ENCODE data around the gene PSTPIP2.
"Not testable (repeated sequence)": the region's sequence is repeated elsewhere in the genome, so short reads cannot be mapped to it uniquely, and the experiment has no call there.

The PSTPIP2 gene

DNA sequence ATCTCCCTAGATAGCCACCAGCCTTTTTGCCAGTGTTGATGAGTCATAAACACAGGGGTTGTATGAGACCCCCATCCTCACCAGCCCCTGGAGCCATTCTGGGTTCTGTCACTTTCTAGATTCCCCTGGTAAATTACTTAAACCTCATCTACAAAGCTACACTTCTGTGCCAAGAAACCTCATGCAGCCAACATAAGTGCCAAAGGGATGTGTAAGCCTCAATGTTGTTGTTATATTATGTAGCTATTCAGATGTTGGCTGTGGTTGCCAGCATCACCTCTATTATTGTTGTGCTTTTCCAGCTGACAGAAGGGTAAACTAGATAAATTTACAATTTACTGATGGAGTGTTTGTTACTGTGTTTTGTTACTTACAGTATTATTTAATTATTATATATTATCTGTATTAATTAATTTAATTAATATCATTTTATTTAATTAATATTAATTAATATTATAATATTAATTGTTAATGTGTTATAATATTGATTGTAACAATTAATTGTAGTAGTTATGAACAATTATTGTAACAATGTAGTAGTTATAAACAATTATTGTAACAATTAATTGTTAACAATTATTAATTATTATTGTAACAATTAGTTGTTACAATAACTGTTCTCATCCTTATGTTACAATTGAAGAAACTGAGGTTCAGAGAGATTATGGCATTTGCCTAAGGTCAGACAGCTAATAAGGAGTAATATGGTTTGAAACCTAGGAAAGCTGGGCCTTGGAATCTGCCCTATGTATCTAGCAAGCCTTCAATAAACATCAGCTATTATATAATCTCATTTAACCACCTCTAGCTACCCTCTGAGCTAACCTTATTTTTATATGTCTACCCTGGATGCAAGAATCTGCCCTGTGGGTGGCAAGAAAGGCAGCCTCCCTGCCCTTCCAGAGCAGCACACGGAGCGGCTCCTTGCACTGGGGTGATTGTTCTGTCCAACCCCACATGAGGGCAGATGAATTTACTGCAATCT lies 36.1 kb downstream of the PSTPIP2 start:
- no peak for DNase-seq

DNA sequence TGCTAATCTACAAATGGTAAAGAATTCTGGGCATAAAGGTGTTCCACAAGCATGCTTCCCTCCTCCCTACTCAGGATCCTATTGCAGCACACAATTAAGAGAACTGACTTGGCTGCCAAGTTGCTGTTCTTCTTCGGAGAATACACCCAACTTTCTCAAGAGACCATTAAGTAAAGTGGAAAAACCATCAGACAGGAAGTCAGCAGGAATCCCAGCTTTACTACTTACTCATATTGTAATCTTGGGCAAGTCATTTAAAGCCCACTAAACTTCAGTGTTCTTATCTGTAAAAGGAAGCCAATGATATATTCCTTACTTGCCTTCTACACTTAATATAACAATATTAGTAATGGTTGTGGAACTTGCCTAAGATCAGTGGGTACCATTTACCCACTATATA lies 37.8 kb downstream of the PSTPIP2 start:
- no peak for DNase-seq

DNA sequence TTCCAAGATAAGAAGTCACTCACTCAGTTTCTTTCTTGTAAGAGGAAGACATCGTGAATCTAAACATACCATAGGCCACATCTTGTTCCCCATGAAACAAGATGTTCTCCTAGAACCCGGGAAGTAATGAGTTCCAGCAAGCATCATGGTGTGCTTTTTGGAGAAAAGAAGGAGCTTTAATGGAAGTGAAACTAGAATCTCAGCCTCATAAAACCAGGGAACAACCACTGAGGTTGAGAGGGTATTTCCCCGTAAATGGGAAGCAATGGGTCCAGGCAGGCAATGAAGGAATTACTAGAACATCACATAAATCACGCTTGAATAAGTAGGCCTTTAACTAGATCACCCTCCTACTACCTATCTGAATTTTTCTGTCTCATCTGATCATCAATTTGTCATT lies 40.3 kb downstream of the PSTPIP2 start:
- no peak for DNase-seq

DNA sequence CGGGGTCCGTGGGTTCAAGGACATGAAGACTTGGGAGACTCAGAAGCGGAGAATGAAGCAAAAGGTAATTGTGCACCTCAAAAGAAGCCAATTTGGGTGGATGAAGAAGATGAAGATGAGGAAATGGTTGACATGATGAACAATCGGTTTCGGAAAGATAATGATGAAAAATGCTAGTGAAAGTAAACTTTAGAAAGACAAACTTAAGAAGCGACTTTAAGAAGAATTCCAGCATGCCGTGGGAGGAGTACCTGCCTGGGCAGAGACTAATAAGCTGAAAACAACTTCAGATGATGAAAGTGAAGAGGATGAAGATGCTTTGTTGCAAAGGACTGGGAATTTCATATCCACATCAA lies 43.5 kb downstream of the PSTPIP2 start:
- no peak for DNase-seq

DNA sequence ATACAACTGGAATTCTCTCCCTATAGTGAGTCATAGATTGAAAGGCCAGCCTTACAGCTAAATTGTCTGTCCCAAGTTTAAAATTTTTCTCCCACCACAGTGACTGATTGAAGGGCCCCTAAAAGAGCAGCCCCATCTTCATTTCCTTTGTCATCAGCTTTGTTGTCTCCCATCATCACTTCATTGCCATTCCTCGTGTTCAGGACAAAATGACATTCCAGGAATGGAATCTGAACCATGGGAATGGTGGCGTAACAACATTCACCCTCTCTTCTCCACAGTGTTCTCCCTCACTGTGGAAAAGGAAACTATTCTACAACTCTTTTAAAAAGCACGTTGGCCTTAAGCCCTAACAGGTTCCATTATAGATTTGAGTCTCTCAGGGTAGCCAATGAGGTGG lies 52.1 kb downstream of the PSTPIP2 start:
- DNase-seq = no peak

DNA sequence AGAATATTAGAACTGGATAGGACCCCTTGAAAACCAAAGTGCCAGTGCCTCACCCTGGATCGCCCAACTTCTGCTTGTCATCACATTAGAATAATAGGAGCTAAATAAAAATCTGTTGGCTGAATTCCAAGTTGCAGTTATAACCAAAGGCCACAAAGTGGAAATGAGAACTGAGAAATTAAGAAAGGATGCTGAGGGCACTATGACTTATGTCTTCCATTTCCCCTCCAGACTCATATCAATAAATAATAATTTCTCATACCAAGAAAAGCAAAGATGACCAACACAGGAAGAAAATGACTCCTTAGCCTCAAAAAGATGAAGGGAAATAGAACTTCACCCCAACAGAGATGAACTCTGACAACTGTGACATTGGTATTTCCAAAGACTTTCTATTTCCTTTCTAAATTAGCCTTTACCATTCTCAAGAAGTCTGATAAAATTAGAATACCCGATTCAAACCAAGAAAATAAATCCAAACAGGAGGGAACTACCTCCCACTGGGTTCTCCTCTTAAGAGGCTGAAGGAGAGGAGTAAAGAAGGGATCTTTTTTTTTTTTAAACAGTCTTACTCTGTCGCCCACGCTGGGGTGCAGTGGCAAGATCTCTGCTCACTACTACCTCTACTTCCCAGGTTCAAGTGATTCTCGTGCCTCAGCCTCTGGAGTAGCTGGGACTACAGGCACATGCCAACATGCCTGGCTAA lies 58.4 kb downstream of the PSTPIP2 start:
- DNase-seq = no peak

DNA sequence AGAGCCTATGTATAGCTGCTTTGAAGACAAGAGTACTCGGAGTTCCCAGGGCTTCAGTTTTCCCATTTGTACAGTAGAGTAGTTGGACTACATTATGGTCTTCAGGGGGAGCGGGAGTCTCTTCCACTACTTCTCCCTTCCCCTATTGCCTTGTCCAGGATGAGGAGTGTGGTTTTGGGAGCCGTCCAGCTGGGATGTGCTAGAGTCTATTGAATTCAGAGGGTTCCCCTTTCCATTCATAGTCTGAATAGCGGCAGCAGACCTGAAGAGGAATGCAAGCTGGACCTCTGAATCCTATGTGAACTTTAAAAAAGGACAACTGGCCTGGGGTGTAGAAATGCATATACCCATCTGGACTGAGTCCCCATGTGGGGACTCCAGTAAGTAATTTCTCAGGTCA lies 61.4 kb downstream of the PSTPIP2 start:
- DNase-seq = no peak

DNA sequence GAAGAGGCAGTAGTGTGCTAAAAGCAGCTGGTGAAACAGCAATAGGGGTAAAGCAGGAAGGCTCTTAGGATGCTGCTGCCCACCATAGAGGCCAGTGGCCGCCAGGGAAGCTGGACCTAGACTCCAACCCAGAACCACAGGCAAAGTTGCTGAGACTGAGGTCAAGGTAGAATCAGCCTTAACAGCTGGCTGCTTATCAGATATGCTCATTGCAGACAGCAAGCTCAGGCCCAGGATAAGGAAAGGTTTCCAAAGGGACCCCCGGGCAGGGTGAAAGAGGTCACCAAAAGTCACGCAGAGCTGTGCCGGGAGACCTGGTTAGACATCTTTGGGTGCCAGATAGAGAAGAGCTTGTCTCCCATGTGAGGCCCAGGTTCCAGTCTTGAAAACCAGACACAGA lies 62.0 kb downstream of the PSTPIP2 start:
- DNase-seq = no peak

DNA sequence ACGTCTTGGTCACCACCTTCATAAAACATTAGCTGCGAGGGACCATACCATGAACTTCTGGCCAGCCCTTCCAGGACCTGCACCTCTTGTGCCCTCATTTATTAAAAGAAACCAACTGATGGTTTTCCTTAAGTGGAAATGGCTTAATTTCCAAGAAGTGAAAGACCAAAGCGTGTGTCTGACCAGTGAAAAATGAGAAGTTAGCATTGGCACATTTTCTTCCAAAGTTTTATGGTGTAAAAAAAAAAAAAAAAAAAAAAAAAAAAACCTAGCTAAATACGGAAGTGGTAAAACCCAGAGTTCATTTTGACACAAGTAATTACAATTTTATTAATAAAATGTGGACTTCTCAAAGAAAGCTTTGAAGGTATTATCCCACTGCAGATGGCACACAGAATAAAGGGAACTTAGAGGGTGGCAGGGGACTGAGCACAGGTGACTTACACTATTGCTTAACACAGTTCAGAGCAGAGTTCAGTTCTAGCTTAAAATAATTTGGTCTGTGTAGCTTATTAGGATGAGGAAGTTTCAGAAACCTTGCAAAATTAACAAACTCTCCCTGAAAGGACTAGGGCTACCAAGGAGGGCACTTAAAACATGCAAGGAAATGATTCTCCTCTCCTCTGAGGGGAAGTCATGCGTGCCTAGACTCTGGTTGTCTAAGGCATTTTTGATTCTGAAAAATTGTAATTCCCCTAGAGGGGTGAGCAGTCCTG lies 62.8 kb downstream of the PSTPIP2 start:
- no peak for DNase-seq

DNA sequence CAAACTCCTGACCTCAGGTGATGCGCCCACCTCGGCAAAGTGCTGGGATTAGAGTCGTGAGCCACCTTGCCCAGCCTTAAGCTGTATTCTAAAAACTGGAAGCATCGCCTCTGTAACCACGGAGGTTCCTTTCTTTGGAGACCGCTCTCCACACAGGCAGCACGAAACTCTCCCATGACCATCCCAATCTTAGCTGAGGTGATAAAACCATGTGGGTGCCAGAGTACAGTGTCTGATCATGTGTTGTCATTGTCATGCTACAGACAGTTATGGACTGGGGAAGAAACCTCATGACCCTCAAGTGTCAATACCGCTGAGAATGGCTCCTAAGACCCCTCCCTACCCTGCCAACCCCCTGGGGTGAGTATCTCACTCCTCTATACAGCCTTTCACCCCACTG lies 63.5 kb downstream of the PSTPIP2 start:
- no peak for DNase-seq

DNA sequence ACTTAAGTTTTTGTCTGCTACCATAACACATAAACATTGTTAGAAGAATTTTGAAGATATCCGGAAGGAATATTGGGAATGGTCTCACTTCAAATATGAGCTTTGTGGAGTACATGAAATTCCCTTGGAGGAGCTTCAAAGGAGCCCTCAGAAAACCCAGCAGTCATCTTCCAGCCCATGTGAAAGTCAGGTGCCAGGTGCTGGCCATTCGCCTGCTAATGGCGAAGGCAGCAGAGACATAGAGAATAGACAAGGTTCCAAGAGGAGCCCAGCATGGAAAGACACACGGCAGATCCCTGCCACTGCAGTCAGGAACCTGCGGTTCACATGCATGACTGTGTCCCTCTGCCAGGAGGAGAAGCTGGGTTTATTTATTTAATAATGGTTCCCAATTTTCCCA lies 64.9 kb downstream of the PSTPIP2 start:
- DNase-seq = no peak

DNA sequence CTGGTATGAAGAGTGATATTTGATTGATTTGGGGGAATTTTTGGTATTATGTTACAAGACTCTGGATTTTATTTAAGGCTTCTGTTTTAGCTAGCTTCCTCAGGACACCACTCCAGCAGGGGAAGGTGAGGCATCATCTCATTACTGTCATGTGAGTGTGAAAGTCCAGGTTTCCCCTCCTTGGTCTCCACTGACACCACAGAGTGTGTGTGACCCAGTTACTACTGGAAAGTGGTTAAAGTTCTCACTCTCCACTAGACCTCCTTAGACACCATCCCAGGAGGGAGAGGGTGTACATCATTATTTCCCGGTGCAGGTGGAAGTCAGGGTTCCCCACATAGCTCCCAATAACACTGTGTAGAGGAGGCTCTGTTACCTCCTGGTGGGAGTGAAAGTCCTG lies 69.1 kb downstream of the PSTPIP2 start:
- no peak for DNase-seq

DNA sequence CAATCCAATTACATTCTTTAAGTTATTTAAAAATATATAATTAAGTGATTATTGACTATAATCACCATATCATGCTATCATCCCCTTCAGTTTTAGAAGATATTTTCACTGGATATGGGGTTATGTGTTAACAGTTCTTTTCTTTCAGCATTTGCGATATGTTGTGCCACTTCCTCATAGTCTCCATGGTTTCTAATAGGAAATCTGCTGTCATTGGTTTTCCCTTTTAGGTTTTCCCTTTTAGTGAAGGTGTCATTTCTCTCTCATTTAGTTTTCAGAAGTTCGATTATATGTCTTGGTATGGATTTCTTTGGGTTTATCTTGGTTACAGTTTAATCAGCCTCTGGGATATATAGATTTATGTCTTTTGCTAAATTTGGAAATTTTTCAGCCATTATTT lies 70.2 kb downstream of the PSTPIP2 start:
- no peak for DNase-seq

DNA sequence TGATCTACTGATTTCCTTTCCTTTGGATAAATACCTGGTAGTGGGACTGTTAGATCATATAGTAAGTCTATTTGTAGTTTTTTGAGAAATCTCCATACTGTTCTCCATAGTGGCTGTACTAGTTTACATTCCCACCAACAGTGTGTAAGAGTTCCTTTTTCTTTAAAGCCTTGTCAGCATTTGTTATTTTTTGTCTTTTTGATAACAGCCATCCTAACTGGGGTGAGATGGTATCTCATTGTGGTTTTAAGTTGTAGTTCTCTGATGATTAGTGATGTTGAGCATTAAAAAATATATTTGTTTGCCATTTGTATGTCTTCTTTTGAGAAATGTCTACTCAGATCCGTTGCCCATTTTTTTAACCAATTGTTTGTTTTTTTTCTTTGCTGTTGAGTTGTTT lies 71.0 kb downstream of the PSTPIP2 start:
- DNase-seq = no peak

DNA sequence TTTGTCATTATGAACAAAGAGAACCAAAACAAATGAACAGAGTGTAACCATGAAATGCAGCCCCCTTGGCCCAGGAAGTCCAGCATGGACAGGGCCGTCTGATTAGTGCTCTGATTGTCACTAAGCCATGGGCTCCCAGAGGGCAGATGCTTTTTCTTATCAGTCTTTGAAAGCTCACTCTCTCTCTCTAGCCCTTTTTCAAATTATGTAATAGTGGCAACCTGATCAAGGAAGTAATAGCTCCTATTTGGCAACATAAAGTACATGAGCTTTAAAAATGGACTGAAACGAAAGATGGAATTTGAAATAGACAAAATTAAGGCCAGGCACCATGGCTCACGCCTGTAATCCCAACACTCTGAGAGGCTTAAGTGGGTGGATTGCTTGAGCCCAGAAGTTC lies 72.5 kb downstream of the PSTPIP2 start:
- no peak for DNase-seq

DNA sequence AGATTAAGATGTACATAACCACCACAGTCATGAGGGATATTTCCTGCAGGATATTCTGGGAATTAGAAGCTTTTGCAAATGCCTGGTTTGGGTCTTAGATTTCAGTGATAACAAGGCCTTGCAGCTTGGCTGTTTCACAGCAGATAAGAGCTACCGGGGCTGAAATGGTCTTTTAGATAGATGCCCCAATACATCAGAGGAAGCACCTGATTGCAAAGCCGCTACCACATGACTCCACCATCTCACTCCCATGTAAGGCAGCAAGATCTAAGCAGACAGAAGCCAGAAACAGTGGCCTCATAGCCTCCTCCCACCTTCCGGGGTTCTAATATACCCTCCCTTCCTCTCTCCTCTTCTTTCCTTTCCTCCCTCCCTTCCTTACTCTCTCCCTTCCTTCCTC lies 73.8 kb downstream of the PSTPIP2 start:
- peak; percentile 34 for DNase-seq

DNA sequence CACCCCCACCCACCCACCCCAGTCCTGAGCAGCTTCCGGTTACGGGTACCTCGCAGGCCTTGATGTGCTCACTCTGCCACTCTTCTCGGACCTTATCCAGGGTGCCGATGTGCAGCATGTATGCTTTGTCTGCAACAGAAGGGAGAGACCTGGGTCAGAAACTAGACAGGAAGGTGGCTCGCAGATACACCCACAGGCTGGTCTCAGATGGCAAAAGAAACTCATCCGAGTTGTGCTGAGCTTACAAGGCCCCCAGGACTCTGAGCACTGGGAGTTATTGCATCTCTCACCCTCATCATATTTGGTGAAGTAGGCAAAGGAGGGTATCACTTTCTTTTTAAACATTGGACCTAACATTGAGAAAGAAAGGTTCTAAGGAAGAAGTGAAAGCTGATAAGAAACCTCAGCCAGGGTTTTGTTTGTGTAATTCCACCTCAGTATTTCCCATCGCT lies 74.3 kb downstream of the PSTPIP2 start:
- DNase-seq = peak; percentile 55

DNA sequence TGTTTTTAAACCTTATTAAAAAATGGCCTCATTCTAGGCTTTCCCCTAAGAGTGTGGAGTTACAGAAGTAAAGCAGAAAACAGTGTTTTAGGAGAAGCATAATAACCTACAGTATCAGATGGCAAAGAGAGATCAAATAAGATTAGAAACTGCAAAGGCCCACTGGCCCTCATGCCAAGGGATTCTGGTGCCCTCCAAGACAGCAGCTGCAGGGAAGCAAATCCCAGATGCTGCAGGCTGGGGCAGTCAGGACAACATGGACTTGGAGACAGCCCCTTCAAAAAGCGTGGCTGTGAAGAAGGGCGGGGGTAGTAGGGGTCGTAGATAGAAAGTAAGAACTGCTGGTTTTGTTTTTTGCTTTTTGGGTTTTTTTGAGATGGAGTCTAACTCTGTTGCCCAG lies 76.6 kb downstream of the PSTPIP2 start:
- no peak for DNase-seq

DNA sequence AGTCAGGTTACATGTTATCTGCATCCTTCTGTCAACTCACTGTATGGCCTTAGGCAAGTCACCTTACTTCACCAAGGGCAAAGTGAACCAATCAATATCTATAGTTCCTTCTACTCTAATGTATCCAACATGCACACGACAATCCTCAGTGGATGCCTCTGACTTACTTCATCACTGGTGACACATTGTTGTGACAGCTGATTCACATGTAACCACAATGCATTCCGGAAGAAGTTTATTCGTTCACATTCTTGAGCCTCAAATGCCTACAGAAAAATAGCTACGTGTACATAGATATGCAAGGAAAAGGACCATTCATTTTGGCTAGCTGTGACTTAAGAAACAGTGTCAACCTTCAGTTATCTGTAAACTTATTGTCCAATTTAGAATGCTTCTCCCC lies 78.6 kb downstream of the PSTPIP2 start:
- no peak for DNase-seq

DNA sequence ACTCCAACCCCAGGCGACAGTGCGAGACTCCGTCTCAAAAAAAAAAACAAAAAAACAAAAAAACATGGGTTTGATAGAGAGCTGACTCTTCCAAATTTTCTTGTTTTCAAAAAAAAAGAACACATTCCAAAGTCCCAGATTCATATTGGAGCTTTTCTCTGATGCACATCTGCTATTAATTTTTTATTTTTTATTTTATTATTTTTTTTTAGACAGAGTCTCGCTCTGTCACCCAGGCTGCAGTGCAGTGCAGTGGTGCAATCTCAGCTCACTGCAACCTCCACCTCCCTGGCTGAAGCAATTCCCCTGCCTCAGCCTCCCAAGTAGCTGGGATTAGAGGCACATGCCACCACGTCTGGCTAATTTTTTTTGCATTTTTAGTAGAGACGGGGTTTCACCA lies 79.5 kb downstream of the PSTPIP2 start:
- DNase-seq = not testable (repeated sequence)

DNA sequence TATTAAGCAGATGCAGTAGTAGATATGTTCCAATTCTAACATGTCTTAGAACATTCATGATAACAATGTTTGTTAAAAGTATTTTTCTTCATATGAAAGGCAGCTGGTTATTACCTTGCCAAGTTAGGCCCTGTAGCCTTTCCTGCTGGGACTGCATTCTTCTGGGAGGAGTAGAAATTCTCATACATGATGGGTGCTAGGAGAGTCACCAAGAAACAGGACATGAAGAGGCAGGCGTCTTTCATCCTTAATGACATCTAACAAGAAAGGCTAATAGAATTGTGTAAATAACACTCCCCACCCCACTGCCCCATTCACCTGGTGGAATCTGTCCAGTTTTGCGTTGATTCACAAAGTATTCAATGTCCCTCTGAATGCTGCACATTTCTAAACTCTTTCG lies 80.3 kb downstream of the PSTPIP2 start:
- DNase-seq = no peak

DNA sequence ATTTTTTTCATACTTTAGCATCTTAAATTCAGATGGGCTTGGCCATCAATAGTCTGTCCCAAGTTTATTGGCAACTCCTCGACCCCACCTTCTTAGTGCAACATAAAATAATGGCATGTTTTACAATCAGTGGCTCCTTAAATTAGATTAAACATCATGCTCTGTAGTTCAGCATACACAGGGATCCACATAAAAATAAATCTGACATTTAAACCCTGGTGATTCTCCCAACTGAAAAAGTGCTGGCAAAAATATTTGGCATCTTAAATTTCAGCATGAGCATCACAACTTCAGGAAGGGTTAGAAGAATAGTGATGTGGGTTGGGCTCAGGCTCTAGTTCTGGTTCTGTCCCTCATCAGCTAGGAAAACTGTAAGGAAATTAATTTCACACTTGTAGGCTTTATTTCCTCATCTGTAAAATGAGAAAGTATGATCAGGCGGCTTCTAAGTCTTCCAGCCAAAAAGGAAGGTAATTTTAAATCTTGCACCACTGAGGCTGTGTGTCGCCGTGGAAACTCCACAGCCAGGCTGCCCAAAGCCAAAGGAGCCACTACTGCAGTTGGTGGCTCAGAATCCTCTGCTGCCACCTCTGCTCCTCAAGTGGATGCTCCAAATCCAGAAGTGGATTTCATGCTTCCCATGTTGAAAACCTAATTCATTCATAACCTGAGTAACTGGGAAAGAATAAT lies 87.4 kb downstream of the PSTPIP2 start:
- no peak for DNase-seq

DNA sequence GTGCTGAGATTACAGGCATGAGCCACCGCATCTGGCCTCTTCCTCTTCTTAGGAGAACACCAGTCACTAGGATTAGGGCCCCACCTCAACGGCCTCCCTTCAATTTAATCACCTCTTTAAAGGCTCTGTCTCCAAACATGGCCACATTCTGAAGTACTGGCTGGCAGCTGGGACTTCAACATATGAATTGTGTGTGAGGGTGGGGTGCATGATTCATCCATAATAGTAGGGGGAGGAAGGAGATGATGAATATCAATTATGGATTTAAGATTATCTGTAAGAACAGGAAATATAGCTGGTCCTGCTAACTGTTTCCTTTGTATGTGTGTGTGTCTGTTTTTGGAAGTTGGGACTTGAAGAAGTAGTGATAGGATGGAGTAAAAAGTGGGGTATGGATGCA lies 90.2 kb downstream of the PSTPIP2 start:
- no peak for DNase-seq

All from stimulated activated CD8-positive, alpha-beta memory T cell treated with anti-CD3 and anti-CD28 coated beads, Interleukin-4, amount 100 ng/mL, for 48 hours (primary cell).